Prostate gland (tissue), 2 donors: ENCODE data around the gene BCL2L1. TPM values are rescaled to one million over a fixed set of nuclear protein-coding genes. Genes with fewer than 3 reads are reported as not detected.
A peak's percentile ranks its signal among the peaks of the same experiment; 100 is the strongest.

Experiments used
- DNase-seq: peaks from one replicate; pipeline ENCODE4 v3.0.0-alpha.2; 2019; ENCODE audit warnings: low spot score
- H3K27ac ChIP-seq, 2 donors: fragments of 200-600 bp; sonication (generic); 2 replicates each; pipeline ENCODE4 v1.5.1; 2017 to 2019
- H3K27me3 ChIP-seq: fragments of 200-600 bp; sonication (generic); replicated peaks from 2 replicates; pipeline ENCODE4 v1.5.1; 2019; ENCODE audit not compliant: insufficient read depth
- H3K36me3 ChIP-seq, 2 donors: fragments of 200-600 bp; sonication (generic); 1 replicate in 1 of 2; 2 replicates in 1 of 2; pipeline versions ENCODE4 v1.5.1 to v1.8.1; 2017 to 2019
- H3K4me1 ChIP-seq: fragments of 200-600 bp; sonication (generic); replicated peaks from 2 replicates; pipeline ENCODE4 v1.5.1; 2019
- H3K4me3 ChIP-seq, 2 donors: fragments of 200-600 bp; sonication (generic); 2 replicates each; pipeline ENCODE4 v1.5.1; 2017 to 2019
- H3K9me3 ChIP-seq: fragments of 200-600 bp; sonication (generic); 2 replicates; pipeline ENCODE4 v1.5.1; 2017
- POLR2A ChIP-seq: fragments of 450-650 bp; IDR thresholded peaks from one replicate; pipeline ENCODE4 v1.6.1; 2016; ENCODE audit warnings: antibody characterized with exemption, mild to moderate bottlenecking
- POLR2AphosphoS5 ChIP-seq: sonication (generic); formaldehyde crosslinking; IDR thresholded peaks from one replicate; pipeline ENCODE4 v1.6.1; 2017; ENCODE audit warnings: antibody characterized with exemption
- WGBS: methylation state at CpG from one replicate; pipeline ENCODE4 v1.1.5; 2018; 5-methylcytosine and 5-hydroxymethylcytosine counted together
- intact Hi-C: fragments of 100-400 bp; cut with DNase I; formaldehyde crosslinking; loops from one replicate; pipeline ENCODE4 v1.14.2; 2022
- total RNA-seq, 2 donors: library from RNA; depleted of rRNA; stranded (reverse); fragments of >200 nt; gene quantifications; one replicate each; pipeline ENCODE4 v1.1.0, GENCODE V29; 2016
- TF ChIP-seq, protein P1 (sequence below), 4 experiments: fragments of 200-600 bp in 2 of 4; fragments of 450-650 bp in 2 of 4; sonication (generic) in 2 of 4; IDR thresholded peaks; 1 replicate in 3 of 4; 2 replicates in 1 of 4; pipeline ENCODE4 v1.5.1; 2016 to 2019; ENCODE audit warnings: antibody characterized with exemption in 4 of 4, mild to moderate bottlenecking in 2 of 4, moderate library complexity in 2 of 4

BCL2L1 gene
- total RNA-seq, 2 donors from 2014 or later: 127 to 155 TPM

DNA sequence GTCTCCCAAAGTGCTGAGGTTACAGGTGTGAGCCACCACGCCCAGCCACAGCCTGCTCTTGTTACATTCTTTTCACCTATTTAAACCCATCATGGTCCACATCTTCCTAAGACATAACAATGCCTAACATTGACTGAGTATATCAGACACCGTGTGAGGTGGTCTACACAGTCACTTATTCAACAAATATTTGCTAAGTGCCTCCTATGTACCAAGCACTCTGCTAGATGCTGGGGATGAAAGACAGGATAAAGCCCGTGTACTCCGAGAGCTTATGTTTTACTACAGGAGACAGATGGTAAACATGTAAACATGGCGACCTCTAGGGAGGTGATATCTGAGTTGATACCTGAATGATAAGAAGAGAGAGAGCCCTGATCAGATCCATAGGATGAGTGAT lies 12.7 kb downstream of the BCL2L1 start:
- H3K27me3 ChIP-seq: no peaks in the 10 kb centered on the region
- WGBS: 53% methylated on average over 5 of the region's 5 CpGs
- DNase-seq: no peak
- H3K9me3 ChIP-seq: no peaks in the 10 kb centered on the region
- TF ChIP-seq POLR2A: no peak
- no peak for TF ChIP-seq POLR2AphosphoS5
- TF ChIP-seq, protein P1, sequence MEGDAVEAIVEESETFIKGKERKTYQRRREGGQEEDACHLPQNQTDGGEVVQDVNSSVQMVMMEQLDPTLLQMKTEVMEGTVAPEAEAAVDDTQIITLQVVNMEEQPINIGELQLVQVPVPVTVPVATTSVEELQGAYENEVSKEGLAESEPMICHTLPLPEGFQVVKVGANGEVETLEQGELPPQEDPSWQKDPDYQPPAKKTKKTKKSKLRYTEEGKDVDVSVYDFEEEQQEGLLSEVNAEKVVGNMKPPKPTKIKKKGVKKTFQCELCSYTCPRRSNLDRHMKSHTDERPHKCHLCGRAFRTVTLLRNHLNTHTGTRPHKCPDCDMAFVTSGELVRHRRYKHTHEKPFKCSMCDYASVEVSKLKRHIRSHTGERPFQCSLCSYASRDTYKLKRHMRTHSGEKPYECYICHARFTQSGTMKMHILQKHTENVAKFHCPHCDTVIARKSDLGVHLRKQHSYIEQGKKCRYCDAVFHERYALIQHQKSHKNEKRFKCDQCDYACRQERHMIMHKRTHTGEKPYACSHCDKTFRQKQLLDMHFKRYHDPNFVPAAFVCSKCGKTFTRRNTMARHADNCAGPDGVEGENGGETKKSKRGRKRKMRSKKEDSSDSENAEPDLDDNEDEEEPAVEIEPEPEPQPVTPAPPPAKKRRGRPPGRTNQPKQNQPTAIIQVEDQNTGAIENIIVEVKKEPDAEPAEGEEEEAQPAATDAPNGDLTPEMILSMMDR (IDR thresholded peaks at IDR 0.05): no peak
- H3K4me3 ChIP-seq: no peak overlapping the region
- intact Hi-C loops: no loop called here
- peak overlapping the region; percentile 94 to 96 for H3K27ac ChIP-seq
- H3K4me1 ChIP-seq: peaks cover 34% of the 10 kb centered on the region
- no peaks in the 10 kb centered on the region for H3K36me3 ChIP-seq

DNA sequence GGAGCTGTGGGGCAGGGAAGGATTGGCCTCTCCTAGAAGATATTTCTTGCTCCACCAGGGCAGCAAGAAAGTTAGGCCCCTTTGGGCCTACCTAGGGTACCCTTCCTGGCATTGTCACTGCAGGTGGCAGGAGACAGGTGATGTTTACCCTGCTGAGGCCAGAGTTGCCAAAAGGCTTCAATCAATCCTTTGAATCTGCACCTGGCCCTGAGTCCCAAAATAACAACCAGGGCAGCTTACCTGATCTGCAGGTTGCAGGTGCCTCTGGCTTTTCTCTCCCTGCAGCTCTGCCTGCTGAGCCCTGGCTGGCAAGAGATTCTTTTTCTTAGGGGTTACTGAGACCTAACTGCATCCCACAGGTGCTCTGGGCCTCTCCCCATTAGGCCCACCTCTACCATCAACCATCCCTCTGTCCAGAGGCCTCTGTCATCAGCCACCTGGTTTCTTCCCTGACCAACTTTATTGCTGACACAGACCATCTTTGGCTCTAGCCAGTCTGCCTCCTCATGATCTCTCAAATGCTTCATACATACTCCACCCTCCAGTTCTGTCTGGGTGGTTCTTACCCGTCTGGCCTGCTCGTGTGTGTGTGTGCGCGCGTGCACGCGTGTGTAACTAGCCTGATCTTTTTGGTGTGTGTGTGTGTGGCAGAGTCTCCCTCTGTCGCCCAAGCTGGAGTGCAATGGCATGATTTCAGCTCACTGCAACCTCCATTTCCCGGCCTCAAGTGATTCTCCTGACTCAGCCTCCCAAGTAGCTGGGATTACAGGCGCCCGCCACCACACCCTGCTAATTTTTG lies 13.7 kb downstream of the BCL2L1 start:
- Histone ChIP-seq H3K27ac (peak overlapping the region; percentile 94 to 96), H3K4me1 (peaks cover 37% of the 10 kb centered on the region)

DNA sequence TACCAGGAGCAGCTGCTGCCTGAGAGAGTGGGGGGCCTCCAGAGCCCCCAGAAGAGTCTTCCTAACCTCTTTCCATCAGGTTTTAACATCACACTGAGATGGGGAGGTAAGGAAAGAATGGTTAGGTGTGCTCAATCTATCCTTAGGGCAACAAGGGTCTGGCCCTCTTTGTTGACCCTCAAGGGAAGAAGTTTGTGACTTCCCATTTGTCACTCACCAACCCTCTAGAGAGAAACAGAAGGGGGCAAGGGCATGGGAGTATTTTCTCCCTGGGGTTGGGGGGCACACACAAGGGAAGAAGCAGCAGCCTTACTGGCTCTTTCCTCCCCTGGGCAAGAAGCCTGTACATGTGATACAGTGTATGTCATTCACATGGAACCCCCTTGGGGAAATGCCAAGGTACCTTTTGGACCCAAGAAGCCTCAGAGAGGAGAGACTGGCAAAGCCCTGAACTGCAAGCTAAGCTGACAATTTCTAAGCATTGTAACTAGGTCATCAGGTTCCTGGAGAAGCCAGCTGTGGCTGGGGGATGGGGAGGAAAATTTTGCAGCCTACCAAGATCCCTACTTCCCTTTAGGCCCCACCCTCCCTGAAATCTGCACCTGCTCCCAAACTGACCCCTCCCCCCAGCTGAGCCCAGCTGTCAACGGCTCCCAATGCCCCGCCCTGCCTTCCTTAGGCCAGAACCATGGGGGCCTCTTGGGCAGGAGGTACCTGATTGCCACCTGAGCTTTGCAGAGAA lies 14.5 kb downstream of the BCL2L1 start:
- WGBS: 54% methylated on average over 2 of the region's 2 CpGs
- no peaks in the 10 kb centered on the region for H3K36me3 ChIP-seq
- peaks cover 32% of the 10 kb centered on the region for H3K4me1 ChIP-seq
- peak overlapping the region; percentile 94 to 96 for H3K27ac ChIP-seq
- intact Hi-C loops: no loop called here
- DNase-seq: no peak
- H3K9me3 ChIP-seq: no peaks in the 10 kb centered on the region
- H3K4me3 ChIP-seq: no peak overlapping the region
- TF ChIP-seq, protein P1 (IDR thresholded peaks at IDR 0.05): no peak
- TF ChIP-seq POLR2AphosphoS5: no peak
- TF ChIP-seq POLR2A: no peak
- H3K27me3 ChIP-seq: no peaks in the 10 kb centered on the region

More for the DNA sequence above, 13.7 kb downstream of the BCL2L1 start:
- Histone ChIP-seq H3K36me3 (no peaks in the 10 kb centered on the region), H3K9me3 (no peaks in the 10 kb centered on the region), H3K27me3 (no peaks in the 10 kb centered on the region), H3K4me3 (no peak overlapping the region)
- intact Hi-C loops: no loop called here
- TF ChIP-seq POLR2AphosphoS5: no peak
- TF ChIP-seq, protein P1 (IDR thresholded peaks at IDR 0.05): no peak
- TF ChIP-seq POLR2A: no peak
- 85% methylated on average over 11 of the region's 11 CpGs for WGBS
- DNase-seq: no peak

DNA sequence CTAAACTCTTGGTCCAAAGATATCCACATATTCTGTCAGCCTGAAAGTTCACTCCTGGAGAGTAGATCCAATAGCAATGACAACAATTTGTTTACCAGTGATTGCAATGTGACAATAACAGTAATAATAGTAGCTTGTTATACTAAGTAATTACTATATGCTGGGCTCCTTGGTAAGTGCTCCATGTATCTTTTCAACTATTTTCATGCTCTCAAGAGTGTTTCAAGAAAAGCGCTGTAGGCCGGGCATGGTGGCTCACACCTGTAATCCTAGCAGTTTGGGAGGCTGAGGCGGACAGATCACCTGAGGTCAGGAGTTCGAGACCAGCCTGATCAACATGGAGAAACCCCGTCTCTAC lies 15.4 kb downstream of the BCL2L1 start:
- H3K27me3 ChIP-seq: no peaks in the 10 kb centered on the region
- no peaks in the 10 kb centered on the region for H3K9me3 ChIP-seq
- intact Hi-C loops: no loop called here
- no peaks in the 10 kb centered on the region for H3K36me3 ChIP-seq
- peak overlapping the region in 1 of 2 donors; percentile 69 for H3K27ac ChIP-seq
- DNase-seq: no peak
- 89% methylated on average over 5 of the region's 5 CpGs for WGBS
- H3K4me1 ChIP-seq: peaks cover 27% of the 10 kb centered on the region
- no peak overlapping the region for H3K4me3 ChIP-seq
- TF ChIP-seq POLR2AphosphoS5: no peak
- no peak for TF ChIP-seq POLR2A
- TF ChIP-seq, protein P1 (IDR thresholded peaks at IDR 0.05): no peak
